HG03103 (cell line): ENCODE data around the gene HADH.
"Not testable (repeated sequence)": the region's sequence is repeated elsewhere in the genome, so short reads cannot be mapped to it uniquely, and the experiment has no call there.

ENCODE experiments used
- ATAC-seq: cut with Tn5 transposase; IDR thresholded peaks from one replicate; pipeline ENCODE4 v1.9.1; 2021; ENCODE audit warnings: low read depth; ENCODE audit not compliant: unreplicated experiment

HADH gene

GRCh38 chr4:107989537-107990386, at the start of gene HADH:
Gene HADH (plus strand): TSS chr4:107989889. CDS start chr4:107989933, 44 bp downstream.
- ATAC-seq, result peak; percentile 91

GRCh38 chr4:107945809-107946208, 43.9 kb upstream of the HADH start:
- ATAC-seq, result no peak

- no peak for ATAC-seq
Observed at GRCh38 chr4:107950746-107951540, 38.7 kb upstream of the HADH start.

DNA sequence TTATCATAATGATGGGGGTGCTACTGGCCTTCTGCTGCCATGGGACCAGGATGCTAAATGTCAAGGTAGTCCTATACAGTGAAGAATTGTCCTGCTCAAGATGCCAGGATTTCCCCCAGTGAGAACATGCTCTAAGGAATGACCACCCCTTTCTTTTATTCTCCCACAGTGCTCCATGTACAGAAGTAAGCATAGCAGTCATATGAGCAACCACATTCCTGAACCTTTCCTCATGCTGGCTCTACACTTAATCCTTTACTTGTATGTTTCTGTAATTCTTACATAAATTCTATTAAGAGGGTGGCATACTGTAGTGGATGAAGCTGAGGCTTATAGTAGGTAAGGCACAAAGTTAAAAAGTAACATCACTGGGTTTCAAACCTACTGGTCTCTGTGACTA, 38.1 kb upstream of the HADH start:
- no peak for ATAC-seq

GRCh38 chr4:107956011-107956410, 33.7 kb upstream of the HADH start:
- ATAC-seq, result no peak

DNA sequence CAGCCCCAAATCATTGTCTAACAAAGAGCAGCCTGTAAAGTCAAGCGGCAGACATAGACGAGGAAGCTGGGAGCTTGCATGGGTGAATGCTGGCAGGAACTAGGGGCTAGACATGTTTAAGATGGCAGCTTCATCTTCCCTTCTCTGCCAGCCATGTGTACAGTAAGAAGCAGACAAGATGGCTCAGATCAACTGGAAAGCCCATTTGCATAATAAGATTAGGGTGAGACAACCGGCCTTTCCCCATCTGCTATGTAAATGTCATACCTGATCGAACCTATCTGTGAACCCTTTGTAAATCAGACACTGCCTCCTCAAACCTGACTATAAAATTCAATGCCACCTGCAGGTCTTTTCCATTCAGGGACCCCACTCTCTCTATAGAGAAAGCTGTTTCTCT, 22.8 kb upstream of the HADH start:
- ATAC-seq, result no peak

- not testable (repeated sequence) for ATAC-seq
Observed at GRCh38 chr4:107967519-107967918, 22.2 kb upstream of the HADH start.

DNA sequence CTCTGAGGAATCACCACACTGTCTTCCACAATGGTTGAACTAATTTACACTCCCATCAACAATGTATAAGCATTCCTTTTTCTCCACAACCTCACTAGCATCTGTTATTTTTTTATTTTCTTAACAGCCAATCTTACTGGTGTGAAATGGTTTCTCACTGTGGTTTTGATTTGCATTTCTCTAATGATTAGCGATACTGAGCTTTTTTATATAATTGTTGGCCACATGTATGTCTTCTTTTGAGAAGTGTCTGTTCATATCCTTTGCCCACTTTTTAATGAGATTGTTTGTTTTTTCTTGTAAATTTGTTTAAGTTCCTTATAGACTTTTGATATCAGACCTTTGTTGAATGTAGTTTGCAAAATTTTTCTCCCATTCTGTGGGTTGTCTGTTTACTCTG, 21.8 kb upstream of the HADH start:
- not testable (repeated sequence) for ATAC-seq

DNA sequence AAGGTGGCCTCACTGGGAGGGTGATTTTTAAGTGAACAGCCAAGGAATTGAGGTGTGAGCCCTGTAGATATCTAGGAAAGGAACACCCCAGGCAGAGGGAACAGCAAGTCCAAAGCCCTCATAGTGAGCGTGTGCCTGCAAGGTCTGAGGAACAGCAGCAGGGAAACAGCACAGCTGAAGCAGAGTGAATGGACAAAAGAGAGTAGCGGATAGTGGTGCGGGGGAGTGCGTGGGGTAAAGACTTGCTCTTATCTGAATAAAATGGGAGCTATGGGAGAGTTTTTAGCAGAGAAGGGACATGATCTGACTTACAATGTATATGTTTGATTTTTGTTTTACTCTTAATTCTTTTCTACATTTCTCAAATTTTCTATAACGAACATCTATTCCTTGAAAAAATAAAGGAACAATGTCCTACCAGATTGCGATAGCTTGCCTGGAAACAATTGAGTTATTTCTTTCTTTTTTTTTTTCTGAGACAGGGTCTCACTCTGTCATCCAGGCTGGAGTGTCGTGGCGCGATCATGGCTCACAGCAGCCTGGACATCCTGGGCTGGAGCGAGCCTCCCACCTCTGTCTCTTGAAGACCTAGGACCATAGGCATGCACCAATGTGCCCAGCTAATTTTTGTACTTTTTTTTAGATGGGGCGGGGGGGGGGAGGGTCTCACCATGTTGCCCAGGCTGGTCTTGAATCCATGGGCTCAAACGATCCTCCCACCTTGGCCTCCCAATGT, 19.5 kb upstream of the HADH start:
- no peak for ATAC-seq

GRCh38 chr4:107972605-107973004, 17.1 kb upstream of the HADH start:
- ATAC-seq, result no peak

- ATAC-seq, result no peak
Observed at GRCh38 chr4:107974523-107974922, 15.2 kb upstream of the HADH start.

- no peak for ATAC-seq
Observed at GRCh38 chr4:107977482-107977881, 12.2 kb upstream of the HADH start.

GRCh38 chr4:107977966-107978705, 11.6 kb upstream of the HADH start:
- no peak for ATAC-seq

GRCh38 chr4:107978716-107979451, 10.8 kb upstream of the HADH start:
- ATAC-seq, result no peak

- no peak for ATAC-seq
Observed at GRCh38 chr4:107987916-107988762, 1.6 kb upstream of the HADH start.

DNA sequence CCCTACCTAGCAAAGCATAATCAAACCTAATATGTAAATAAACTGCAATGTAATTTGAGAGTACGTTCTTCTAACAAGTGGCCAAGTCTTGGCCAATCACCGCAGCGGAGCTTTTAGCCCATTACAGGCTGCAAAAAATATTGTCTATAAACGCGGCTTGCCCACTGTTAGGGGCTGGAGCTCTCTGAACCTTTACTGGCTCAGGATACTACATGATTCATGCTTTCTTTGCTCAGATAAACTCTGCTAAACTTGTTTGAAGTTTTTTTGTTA, 990 bp upstream of the HADH start:
- ATAC-seq, result no peak

GRCh38 chr4:107989162-107989536, 540 bp upstream of the HADH start:
- peak; percentile 6 for ATAC-seq

- no peak for ATAC-seq
Observed at GRCh38 chr4:107991945-107992630, 2.4 kb downstream of the HADH start.

DNA sequence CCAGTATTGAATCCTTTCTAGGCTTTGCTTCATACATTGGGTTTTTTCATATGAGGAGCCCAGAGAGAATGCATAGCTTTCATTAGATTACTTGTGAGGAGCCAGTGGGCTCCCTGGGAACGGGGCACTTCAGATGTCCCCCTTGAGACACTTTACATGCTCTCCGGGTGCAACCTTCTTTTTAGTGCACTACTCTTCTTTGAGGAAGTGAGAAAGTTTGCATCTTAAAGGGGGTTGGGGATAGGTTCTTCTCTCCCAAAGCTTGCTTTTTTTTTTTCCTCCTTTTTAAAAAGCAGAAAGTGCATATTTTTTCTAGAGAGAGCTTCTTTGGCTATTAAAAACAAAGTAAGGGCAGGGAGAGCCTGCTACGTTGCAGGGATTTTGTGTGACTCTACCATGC, 4.3 kb downstream of the HADH start:
- ATAC-seq, result peak; percentile 36
